NCI-H2171 treated with DMSO at 0.1 percent for 48 hours (cell line): ENCODE measurements around the gene ABCG1.

Experiments used
- DNase-seq: peaks from one replicate; lab custom pipeline; 2025; lab: John Stamatoyannopoulos, UW

The ABCG1 gene

GRCh38 chr21:42214081-42214750 is 4.7 kb upstream of the ABCG1 start:
- DNase-seq: no peak

DNA sequence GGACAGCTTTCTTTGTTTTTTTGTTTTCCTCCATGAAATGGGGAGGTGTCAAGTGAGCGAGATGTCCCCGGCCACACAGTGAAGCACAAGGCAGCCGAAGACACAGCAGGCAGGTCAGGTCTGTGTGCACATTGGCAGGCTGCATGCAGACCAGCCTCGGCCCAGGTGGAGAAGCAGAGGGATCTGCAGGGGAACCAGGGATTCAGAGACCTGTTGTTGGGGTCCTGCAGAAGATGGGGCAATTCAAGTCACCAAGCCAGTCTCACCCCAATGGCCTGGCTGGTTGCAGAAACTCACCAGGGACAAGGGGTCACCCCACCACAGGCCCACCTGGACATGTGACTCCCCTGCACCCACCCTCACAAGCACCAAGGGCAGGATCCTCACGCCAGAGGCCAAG is 4.0 kb upstream of the ABCG1 start:
- no peak for DNase-seq

GRCh38 chr21:42215942-42216725 is 2.8 kb upstream of the ABCG1 start:
- no peak for DNase-seq

DNA sequence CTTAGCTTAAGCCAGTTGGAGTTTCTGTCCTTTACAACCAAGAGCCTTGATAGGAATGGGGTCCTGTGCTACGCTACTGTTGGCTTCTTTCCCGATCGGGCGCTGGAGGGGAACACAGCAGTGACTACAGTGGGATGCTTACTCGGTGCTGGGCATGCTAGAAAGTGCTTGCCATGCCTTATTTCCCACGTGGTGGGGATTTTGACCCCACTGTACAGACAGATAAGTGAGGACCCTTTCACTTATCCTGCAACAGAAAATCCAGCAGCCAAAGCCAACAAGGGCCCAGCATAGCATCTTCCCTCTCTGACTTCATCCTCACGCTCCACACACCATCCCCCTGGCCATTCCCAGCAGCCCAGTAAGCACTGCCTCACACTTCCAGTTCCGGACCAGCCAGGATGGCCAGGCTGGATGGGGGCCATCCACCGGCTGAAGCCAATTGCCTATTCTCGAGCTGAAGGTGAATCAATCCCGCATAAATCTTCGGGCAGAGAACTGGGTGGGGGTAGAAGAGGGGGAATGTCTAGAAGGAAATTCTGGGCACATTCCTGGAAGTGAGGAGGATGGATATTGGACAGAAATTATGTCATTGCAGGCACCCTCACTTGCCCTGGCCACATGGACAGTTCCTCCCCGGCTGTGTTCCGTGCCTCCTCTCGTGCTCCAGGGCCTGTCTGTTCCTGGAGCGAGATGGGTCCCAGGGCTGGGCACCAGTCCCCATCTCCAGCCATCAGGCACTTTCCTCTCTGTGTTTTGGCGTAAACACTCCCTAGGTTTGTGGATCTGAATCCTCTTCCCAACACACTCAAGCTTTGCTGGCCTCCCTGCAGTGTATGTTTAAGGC is 2.0 kb upstream of the ABCG1 start:
- DNase-seq: no peak

DNA sequence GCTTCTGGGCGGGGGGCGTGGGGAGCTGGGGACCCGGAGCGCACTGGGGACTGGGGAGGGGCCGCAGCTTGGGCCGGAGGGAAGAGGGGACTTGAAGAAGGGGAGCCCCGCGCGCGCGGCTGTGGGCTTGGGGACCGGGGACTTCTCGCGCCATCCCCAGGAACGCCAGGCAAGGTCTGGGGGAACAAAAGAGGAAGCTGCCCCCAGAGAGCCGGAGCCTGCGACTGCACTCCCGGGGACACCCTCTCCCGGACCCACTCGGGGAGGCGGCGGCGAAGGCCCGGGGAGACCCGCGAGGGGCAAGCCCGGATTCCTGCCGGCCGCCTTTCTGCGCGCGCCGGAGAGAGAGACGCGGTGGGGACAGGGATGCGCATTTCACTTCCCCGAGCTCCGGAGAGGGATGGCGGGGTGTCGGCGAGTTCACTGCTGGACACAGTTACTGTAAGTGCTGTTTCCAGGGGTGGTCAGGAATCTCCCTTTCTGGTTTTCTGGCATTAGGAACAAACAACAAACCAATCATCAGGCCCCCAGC is 732 bp downstream of the ABCG1 start:
- DNase-seq: no peak

GRCh38 chr21:42220138-42220701 is 1.3 kb downstream of the ABCG1 start:
- DNase-seq: peak; percentile 95

- DNase-seq: no peak
Observed at GRCh38 chr21:42221581-42222345, 2.8 kb downstream of the ABCG1 start.

- no peak for DNase-seq
Observed at GRCh38 chr21:42222386-42222785, 3.4 kb downstream of the ABCG1 start.

- no peak for DNase-seq
Observed at GRCh38 chr21:42222821-42223390, 4.0 kb downstream of the ABCG1 start.

- no peak for DNase-seq
Observed at GRCh38 chr21:42223826-42224575, 5.1 kb downstream of the ABCG1 start.

DNA sequence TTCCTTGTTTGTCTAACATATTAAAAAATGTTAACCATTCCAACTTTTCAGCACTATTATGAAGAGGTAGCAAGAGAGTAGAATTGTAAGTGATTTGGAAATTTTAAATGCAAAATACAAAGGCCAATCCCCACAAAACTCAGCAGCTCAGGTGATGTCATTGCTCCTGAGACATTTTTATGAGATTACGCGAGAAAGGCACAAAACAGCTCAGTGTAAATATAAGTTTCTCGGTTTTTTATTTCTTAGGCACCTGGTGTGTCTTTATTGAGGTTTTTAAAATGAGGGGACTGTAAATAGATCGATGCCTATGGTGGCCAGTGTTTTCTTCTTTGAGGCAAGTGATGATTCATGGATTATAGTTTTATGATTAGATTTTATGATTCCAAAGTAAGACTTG is 6.1 kb downstream of the ABCG1 start:
- DNase-seq: no peak

DNA sequence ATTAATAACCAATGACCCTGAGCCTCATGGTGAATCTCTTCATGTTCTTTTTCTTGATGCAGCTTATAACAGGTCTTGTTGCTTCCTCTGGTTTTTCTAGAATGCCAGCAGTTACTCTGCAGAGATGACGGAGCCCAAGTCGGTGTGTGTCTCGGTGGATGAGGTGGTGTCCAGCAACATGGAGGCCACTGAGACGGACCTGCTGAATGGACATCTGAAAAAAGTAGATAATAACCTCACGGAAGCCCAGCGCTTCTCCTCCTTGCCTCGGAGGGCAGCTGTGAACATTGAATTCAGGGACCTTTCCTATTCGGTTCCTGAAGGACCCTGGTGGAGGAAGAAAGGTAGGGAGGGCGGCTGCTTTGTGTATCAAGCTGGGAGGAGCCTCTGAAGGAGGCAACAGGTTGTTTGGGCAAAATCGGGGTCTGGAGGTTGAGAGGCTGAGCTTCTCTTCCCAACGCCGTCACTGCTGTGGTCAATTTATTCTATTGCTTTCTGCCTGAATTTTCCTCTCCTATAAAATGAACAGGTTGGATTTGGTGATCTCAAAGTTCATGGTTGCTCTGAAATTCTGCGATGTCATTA is 6.7 kb downstream of the ABCG1 start:
- no peak for DNase-seq

DNA sequence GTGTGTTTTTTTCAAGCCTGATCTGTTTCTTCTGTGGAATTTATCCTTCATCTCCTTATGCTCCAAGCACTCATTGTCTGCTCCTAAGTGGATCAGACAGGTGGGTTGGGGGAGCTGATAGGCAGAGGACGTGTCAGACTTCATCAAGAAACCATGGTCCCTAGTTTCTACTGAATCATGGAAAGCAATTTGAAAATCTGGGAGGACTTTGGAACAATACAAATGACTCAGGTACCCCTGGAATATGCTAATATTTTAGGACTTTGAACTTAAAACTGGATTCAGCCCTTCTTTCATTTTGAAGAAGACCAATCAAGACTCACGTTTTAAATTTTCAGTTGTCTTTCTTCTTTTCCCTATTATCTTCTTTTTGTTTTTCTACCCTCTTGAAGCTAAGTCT is 7.7 kb downstream of the ABCG1 start:
- no peak for DNase-seq

DNA sequence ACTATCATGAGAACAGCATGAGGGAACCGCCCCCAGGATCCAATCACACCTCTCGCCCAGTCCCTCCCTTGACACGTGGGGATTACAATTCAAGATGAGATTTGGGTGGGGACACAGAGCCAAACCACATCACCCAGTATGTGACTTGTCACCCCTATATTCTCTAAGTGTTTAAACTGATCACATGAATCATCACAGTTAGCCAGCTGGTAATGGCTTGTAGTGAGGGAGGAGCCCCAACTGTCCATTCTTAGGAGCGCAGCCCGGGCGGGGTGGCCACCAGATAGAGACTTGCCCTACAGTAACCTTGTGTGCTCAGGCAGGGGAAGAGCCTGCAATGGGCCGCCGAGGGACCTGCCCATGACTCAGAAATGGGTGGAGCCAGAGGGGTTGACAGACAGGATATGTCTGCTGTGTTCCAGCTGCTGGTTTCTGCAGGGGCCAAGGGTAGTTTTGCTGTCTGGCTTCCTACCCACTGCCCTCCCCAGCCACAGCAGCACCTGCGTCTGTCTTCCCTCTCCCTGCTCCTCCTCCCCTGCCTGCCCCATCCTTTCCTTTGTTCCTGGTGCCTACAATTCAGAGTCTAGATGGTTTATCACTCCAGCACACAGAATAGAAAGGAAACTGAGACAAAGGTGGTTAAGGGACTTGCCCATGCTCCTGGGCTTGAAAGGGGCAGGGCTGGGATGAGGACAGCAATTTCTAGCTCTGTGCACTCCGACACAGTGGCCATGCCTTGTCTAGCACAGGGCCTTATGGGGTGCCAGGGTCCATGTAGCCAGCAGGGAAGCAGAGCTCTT is 9.2 kb downstream of the ABCG1 start:
- peak; percentile 18 for DNase-seq

GRCh38 chr21:42228709-42229220 is 9.8 kb downstream of the ABCG1 start:
- no peak for DNase-seq

DNA sequence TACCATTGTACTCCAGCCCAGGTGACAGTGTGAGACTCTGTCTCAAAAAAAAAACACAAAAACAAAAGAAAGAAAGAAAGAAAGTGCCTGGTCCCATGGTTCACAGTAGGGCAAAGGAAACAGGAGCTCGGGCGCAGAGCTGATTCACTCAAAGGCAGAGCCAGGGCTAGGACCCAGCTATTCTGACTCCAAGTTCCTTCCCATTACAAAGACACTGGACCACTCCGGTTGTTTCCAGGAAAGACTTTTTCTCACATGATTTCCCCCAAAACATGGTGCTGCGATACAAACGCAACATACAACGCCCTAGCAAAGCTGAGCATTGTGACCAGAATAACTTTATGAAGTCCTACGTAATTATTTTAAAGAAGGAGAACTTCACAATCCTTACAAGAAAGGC is 10.7 kb downstream of the ABCG1 start:
- DNase-seq: no peak

- DNase-seq: no peak
Observed at GRCh38 chr21:42230178-42230577, 11.2 kb downstream of the ABCG1 start.

GRCh38 chr21:42230636-42231035 is 11.7 kb downstream of the ABCG1 start:
- DNase-seq: no peak

DNA sequence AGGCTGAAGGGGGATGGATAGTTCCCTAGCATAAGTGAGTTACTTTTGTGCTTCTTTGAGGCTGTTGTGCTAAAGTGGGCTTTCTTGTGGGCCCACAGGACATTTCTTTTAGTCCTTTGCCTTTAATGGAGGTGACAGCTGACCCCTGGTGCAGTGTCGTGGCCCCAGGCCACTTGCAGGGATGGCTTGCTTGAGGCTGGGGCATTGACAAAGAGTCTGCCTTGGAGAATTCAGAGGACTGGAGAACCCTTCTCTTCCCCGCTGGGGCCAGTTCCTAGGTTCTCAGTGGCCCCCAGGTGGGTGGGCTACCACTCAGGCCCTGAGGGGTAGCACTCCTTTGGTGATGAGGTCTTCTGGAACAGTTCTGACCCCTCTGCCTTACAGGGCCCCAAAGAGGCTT is 12.8 kb downstream of the ABCG1 start:
- DNase-seq: no peak
